ENCODE measurements around the gene CACNA1F.

GRCh38 chrX:49276671-49277534 is 43.8 kb upstream of the CACNA1F start:
- TF ChIP-seq SIN3A (IDR thresholded peaks at IDR 0.05; ENCODE audit: low read depth, low read length) (no peak), RAD21 (IDR thresholded peaks at IDR 0.05; ENCODE audit: insufficient read depth, low read depth, low read length) (no peak), POLR2A (IDR thresholded peaks at IDR 0.05; ENCODE audit: low read depth, low read length) (no peak), HDGF (IDR thresholded peaks at IDR 0.05) (no peak), TBL1XR1 (IDR thresholded peaks at IDR 0.05; ENCODE audit: low read depth, low read length) (no peak), NFIC (IDR thresholded peaks at IDR 0.05; ENCODE audit: low read depth, low read length) (no peak), CTCF (IDR thresholded peaks at IDR 0.05 in 2 of 3, conservative IDR thresholded peaks at IDR 0.05 in 1 of 3; ENCODE audit: control insufficient read depth in 2 of 3, extremely low read depth in 1 of 3, insufficient read depth in 1 of 3, low read depth in 3 of 3, low read length in 3 of 3) (no peak), EP300 (IDR thresholded peaks at IDR 0.05; ENCODE audit: borderline replicate concordance in 1 of 2, control insufficient read depth in 1 of 2, low read depth in 2 of 2, low read length in 2 of 2) (no peak)

Measured in GM12878 (cell line).